Measurements from ENCODE around the gene POC1A.
A peak's percentile ranks its signal among the peaks of the same experiment; 100 is the strongest.

Gene POC1A

GRCh38 chr3:52140000-52140399 lies 14.2 kb downstream of the POC1A start:
- H3K27ac ChIP-seq (ENCODE audit: extremely low read depth, low read depth, low read length) = no peak overlapping the region
- no peaks in the 10 kb centered on the region for H3K4me1 ChIP-seq (ENCODE audit: control insufficient read depth, insufficient read depth, low read length)
- POLR2A ChIA-PET = no interaction called here
- no peak overlapping the region for H3K4me3 ChIP-seq (ENCODE audit: low read depth, low read length)
- TF ChIP-seq GLIS1 (tag by site-specific recombination; IDR thresholded peaks at IDR 0.05) (peak; percentile 23; the same call in 1 of the 2 replicates), ZNF692 (tag by site-specific recombination; IDR thresholded peaks at IDR 0.05) (no peak), ZNF530 (tag by site-specific recombination; IDR thresholded peaks at IDR 0.05; ENCODE audit: low read depth) (no peak)
- no peaks in the 10 kb centered on the region for H3K9me3 ChIP-seq (ENCODE audit: control insufficient read depth, insufficient read depth, low read depth, low read length)
- CTCF ChIA-PET = interaction anchor here (0.7 kb wide), 1 partner anchor 147 kb away, joined by 3 read pairs; no protein-coding TSS in a partner anchor
- H3K36me3 ChIP-seq (ENCODE audit: control insufficient read depth in 2 of 2, insufficient read depth in 1 of 2, low read length in 2 of 2) = peaks cover 0 to 94% of the 10 kb centered on the region in 2 experiments; a peak in 2 of 3 replicates

- no peaks in the 10 kb centered on the region for H3K4me1 ChIP-seq (ENCODE audit: control insufficient read depth, insufficient read depth, low read length)
- peaks cover 0 to 83% of the 10 kb centered on the region in 2 experiments; a peak in 2 of 3 replicates for H3K36me3 ChIP-seq (ENCODE audit: control insufficient read depth in 2 of 2, insufficient read depth in 1 of 2, low read length in 2 of 2)
- H3K4me3 ChIP-seq (ENCODE audit: low read depth, low read length) = no peak overlapping the region
- peak; percentile 15; the same call in 1 of the 2 replicates for TF ChIP-seq ZIC2 (tag by site-specific recombination; IDR thresholded peaks at IDR 0.05)
- no peak for TF ChIP-seq GLI4 (tag by site-specific recombination; IDR thresholded peaks at IDR 0.05)
- ChIA-PET CTCF (interaction anchor here (1.5 kb wide), 1 partner anchor 135 kb away, joined by 3 read pairs; no protein-coding TSS in a partner anchor), POLR2A (no interaction called here)
- H3K27ac ChIP-seq (ENCODE audit: extremely low read depth, low read depth, low read length) = no peak overlapping the region
- H3K9me3 ChIP-seq (ENCODE audit: control insufficient read depth, insufficient read depth, low read depth, low read length) = no peaks in the 10 kb centered on the region
Observed at GRCh38 chr3:52137311-52137710, 16.9 kb downstream of the POC1A start.

GRCh38 chr3:52136513-52136912 lies 17.7 kb downstream of the POC1A start:
- peaks cover 0 to 78% of the 10 kb centered on the region in 2 experiments; a peak in 2 of 3 replicates for H3K36me3 ChIP-seq (ENCODE audit: control insufficient read depth in 2 of 2, insufficient read depth in 1 of 2, low read length in 2 of 2)
- POLR2A ChIA-PET = interaction anchor here (0.6 kb wide), 1 partner anchor 197 kb away, joined by 3 read pairs; no protein-coding TSS in a partner anchor
- no peak overlapping the region for H3K27ac ChIP-seq (ENCODE audit: extremely low read depth, low read depth, low read length)
- no peak overlapping the region for H3K4me3 ChIP-seq (ENCODE audit: low read depth, low read length)
- no peak for TF ChIP-seq ZFP37 (tag by site-specific recombination; IDR thresholded peaks at IDR 0.05)
- no peak for TF ChIP-seq ZNF704 (tag by site-specific recombination; IDR thresholded peaks at IDR 0.05)
- no peak for TF ChIP-seq ZNF350 (tag by site-specific recombination; IDR thresholded peaks at IDR 0.05)
- TF ChIP-seq ZSCAN23 (tag by site-specific recombination; IDR thresholded peaks at IDR 0.05) = no peak
- no peak for TF ChIP-seq ZSCAN16 (tag by site-specific recombination; IDR thresholded peaks at IDR 0.05)
- no peak for TF ChIP-seq ZBTB20 (tag by site-specific recombination; IDR thresholded peaks at IDR 0.05)
- TF ChIP-seq ZNF791 (tag by site-specific recombination; IDR thresholded peaks at IDR 0.05) = no peak
- no peak for TF ChIP-seq ZNF664 (tag by site-specific recombination; IDR thresholded peaks at IDR 0.05)
- TF ChIP-seq ZBTB8A (tag by site-specific recombination; IDR thresholded peaks at IDR 0.05) = no peak
- no peak for TF ChIP-seq ZNF658 (tag by site-specific recombination; IDR thresholded peaks at IDR 0.05)
- no peaks in the 10 kb centered on the region for H3K9me3 ChIP-seq (ENCODE audit: control insufficient read depth, insufficient read depth, low read depth, low read length)
- H3K4me1 ChIP-seq (ENCODE audit: control insufficient read depth, insufficient read depth, low read length) = no peaks in the 10 kb centered on the region
- CTCF ChIA-PET = interaction anchor here (0.9 to 1.5 kb wide), 3 partner anchors 9 to 135 kb away, joined by 3 read pairs; no protein-coding TSS in a partner anchor

- Histone ChIP-seq H3K9me3 (ENCODE audit: control insufficient read depth, insufficient read depth, low read depth, low read length) (no peaks in the 10 kb centered on the region), H3K4me3 (ENCODE audit: low read depth, low read length) (no peak overlapping the region), H3K36me3 (ENCODE audit: control insufficient read depth in 2 of 2, insufficient read depth in 1 of 2, low read length in 2 of 2) (peaks cover 0 to 71% of the 10 kb centered on the region in 2 experiments; a peak in 2 of 3 replicates), H3K27ac (ENCODE audit: extremely low read depth, low read depth, low read length) (no peak overlapping the region), H3K4me1 (ENCODE audit: control insufficient read depth, insufficient read depth, low read length) (no peaks in the 10 kb centered on the region)
- ChIA-PET CTCF (interaction anchor here (0.6 to 1.4 kb wide), 2 partner anchors 12 to 134 kb away, joined by 3 read pairs; no protein-coding TSS in a partner anchor), POLR2A (no interaction called here)
- TF ChIP-seq ZNF701 (tag by site-specific recombination; IDR thresholded peaks at IDR 0.05) = no peak
- TF ChIP-seq ZNF324 (tag by site-specific recombination; IDR thresholded peaks at IDR 0.05) = no peak
- no peak for TF ChIP-seq ZNF791 (tag by site-specific recombination; IDR thresholded peaks at IDR 0.05)
- TF ChIP-seq ZNF785 (tag by site-specific recombination; IDR thresholded peaks at IDR 0.05) = no peak
- no peak for TF ChIP-seq ZNF202 (tag by site-specific recombination; IDR thresholded peaks at IDR 0.05; ENCODE audit: borderline replicate concordance)
- no peak for TF ChIP-seq ZNF37A (tag by site-specific recombination; IDR thresholded peaks at IDR 0.05)
- TF ChIP-seq HOXC10 (CRISPR knock-in tag; IDR thresholded peaks at IDR 0.05) = no peak
- TF ChIP-seq SCRT1 (tag by site-specific recombination; IDR thresholded peaks at IDR 0.05; ENCODE audit: borderline replicate concordance) = no peak
- no peak for TF ChIP-seq ZNF404 (tag by site-specific recombination; IDR thresholded peaks at IDR 0.05)
- no peak for TF ChIP-seq ZNF510 (tag by site-specific recombination; IDR thresholded peaks at IDR 0.05; ENCODE audit: insufficient replicate concordance)
- no peak for TF ChIP-seq ZNF2 (tag by site-specific recombination; IDR thresholded peaks at IDR 0.05)
- TF ChIP-seq ZNF677 (tag by site-specific recombination; IDR thresholded peaks at IDR 0.05) = no peak
- no peak for TF ChIP-seq ZNF24 (tag by site-specific recombination; IDR thresholded peaks at IDR 0.05)
- no peak for TF ChIP-seq SCRT2 (tag by site-specific recombination; IDR thresholded peaks at IDR 0.05)
Observed at GRCh38 chr3:52135332-52135731, 18.9 kb downstream of the POC1A start.

Measured in HEK293 (cell line).